PC-3 (cell line): ENCODE measurements around the gene RIMBP2. TPM values are rescaled to one million over a fixed set of nuclear protein-coding genes. Genes with fewer than 3 reads are reported as not detected.

Source experiments
- ATAC-seq: fragments of 200-7000 bp; cut with Tn5 transposase; 2 replicates; pipeline ENCODE4 v1.9.1; 2020; ENCODE audit warnings: mild to moderate bottlenecking, moderate library complexity
- BruUV-seq: library from RNA; stranded (reverse); fragments of 400-500 nt; replicated peaks from 2 replicates; lab custom pipeline; 2021; lab: Mats Ljungman, UMichigan
- CTCF ChIA-PET: fragments of 300-600 bp; sonication (Branson Sonifier 250); formaldehyde crosslinking; loops from one replicate; lab custom pipeline; 2022; ENCODE audit warnings: antibody characterized with exemption; lab: Charles Lee
- POLR2A ChIA-PET: fragments of 300-600 bp; sonication (Branson Sonifier 250); formaldehyde crosslinking; loops from one replicate; lab custom pipeline; 2022; ENCODE audit warnings: antibody characterized with exemption; ENCODE audit not compliant: unreplicated experiment; lab: Charles Lee
- DNase-seq: peaks from one replicate; pipeline ENCODE4 v3.0.0-alpha.2; 2015
- H2AFZ ChIP-seq: fragments of 300-600 bp; sonication (generic); 2 replicates; pipeline ENCODE4 v1.6.0; 2016; ENCODE audit warnings: antibody characterized with exemption, low read length
- H3F3A ChIP-seq: fragments of 300-600 bp; sonication (generic); one replicate; pipeline ENCODE4 v1.6.0; 2017; ENCODE audit warnings: antibody characterized with exemption, low read length, control low read depth, mild to moderate bottlenecking; ENCODE audit not compliant: unreplicated experiment
- H3K27ac ChIP-seq: fragments of 300-600 bp; sonication (generic); 2 replicates; pipeline ENCODE4 v1.5.1; 2016; ENCODE audit warnings: mild to moderate bottlenecking, low read length
- H3K27me3 ChIP-seq: fragments of 300-600 bp; sonication (generic); 2 replicates; pipeline ENCODE4 v1.6.1; 2016; ENCODE audit warnings: low read length, mixed read lengths
- H3K36me3 ChIP-seq: fragments of 300-600 bp; sonication (generic); 2 replicates; pipeline ENCODE4 v1.6.1; 2016; ENCODE audit warnings: low read depth, mixed run types, low read length, mixed read lengths
- H3K4me1 ChIP-seq: fragments of 300-600 bp; sonication (generic); 2 replicates; pipeline ENCODE4 v1.5.1; 2016; ENCODE audit warnings: low read length; ENCODE audit not compliant: insufficient read depth
- H3K4me2 ChIP-seq: fragments of 300-600 bp; sonication (generic); 2 replicates; pipeline ENCODE4 v1.6.0; 2016; ENCODE audit warnings: low read length
- H3K4me3 ChIP-seq: fragments of 300-600 bp; sonication (generic); 2 replicates; pipeline ENCODE4 v1.5.1; 2016; ENCODE audit warnings: mild to moderate bottlenecking, low read length, mixed read lengths
- H3K79me2 ChIP-seq: fragments of 300-600 bp; sonication (generic); 2 replicates; pipeline ENCODE4 v1.6.1; 2017; ENCODE audit warnings: low read length, mixed read lengths
- H3K9ac ChIP-seq: fragments of 300-600 bp; sonication (generic); 2 replicates; pipeline ENCODE4 v1.6.0; 2016; ENCODE audit warnings: mild to moderate bottlenecking, low read length
- H3K9me2 ChIP-seq: fragments of 300-600 bp; sonication (generic); replicated peaks from 2 replicates; pipeline ENCODE4 v1.6.1; 2016; ENCODE audit warnings: mixed run types, low read length, mixed read lengths
- H3K9me3 ChIP-seq: fragments of 300-600 bp; sonication (generic); 2 replicates; pipeline ENCODE4 v1.6.1; 2016; ENCODE audit warnings: low read length, mixed read lengths
- H4K20me1 ChIP-seq: fragments of 300-600 bp; sonication (generic); 2 replicates; pipeline ENCODE4 v1.6.1; 2016; ENCODE audit warnings: low read length, mixed read lengths
- EZH2 ChIP-seq: fragments of 300-600 bp; sonication (generic); IDR thresholded peaks from one replicate; pipeline ENCODE4 v1.6.1; 2017; ENCODE audit warnings: antibody characterized with exemption, mild to moderate bottlenecking, low read length; ENCODE audit not compliant: unreplicated experiment
- EZH2phosphoT487 ChIP-seq: fragments of 300-600 bp; sonication (generic); IDR thresholded peaks from 2 replicates; pipeline ENCODE4 v1.6.1; 2018; ENCODE audit warnings: mild to moderate bottlenecking, antibody characterized with exemption, low read length, borderline replicate concordance
- intact Hi-C: fragments of 100-400 bp; cut with micrococcal nuclease; formaldehyde crosslinking; loops from 2 replicates; pipeline ENCODE4 v1.9.0; 2023
- total RNA-seq: library from RNA; depleted of rRNA; stranded (reverse); fragments of >200 nt; gene quantifications from 2 replicates; pipeline ENCODE4 v1.2.3, GENCODE V29; 2014
- TF ChIP-seq, protein P1 (sequence below): fragments of 300-600 bp; sonication (generic); conservative IDR thresholded peaks from 2 replicates; pipeline ENCODE4 v1.5.1; 2017; ENCODE audit warnings: antibody characterized with exemption, low read depth, mild to moderate bottlenecking, low read length

The RIMBP2 gene
- total RNA-seq, 1 experiment from 2014 or later = not detected

DNA sequence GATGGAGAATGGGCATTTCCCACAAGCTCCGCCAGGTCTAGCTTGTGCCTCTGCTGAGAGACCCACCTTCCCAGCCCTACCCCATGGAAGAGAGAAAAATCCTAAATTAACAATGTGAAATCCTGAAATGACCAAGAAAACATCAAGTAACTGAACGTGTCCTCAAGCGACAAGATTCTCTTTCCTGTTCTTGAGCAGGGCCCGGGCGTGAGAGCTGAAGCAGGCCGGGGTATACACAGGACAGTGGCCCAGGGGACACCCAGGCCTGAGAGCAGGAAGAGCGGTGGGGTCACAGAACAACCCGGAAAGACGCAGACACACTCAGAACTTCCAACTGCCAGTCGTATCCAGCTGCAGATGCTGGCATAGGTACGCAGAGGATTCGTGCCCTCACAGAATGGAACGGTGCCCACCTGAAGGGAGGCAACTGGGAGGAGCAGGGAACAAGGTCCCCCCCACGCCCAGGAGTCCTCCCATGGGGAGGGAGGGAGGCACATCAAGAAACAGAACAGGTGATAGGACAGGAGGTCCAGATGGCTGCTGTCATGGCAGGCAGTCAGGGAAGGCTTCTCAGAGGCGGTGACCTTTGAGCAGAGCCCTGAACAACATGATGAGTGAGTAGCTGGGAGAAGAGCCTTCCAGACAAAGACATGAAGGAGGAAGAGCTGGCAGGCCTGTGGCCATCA is 9.1 kb downstream of the RIMBP2 start:
- Histone ChIP-seq H3K4me3 (no peak overlapping the region), H3K27me3 (no peaks in the 10 kb centered on the region)
- intact Hi-C loops = no loop called here

DNA sequence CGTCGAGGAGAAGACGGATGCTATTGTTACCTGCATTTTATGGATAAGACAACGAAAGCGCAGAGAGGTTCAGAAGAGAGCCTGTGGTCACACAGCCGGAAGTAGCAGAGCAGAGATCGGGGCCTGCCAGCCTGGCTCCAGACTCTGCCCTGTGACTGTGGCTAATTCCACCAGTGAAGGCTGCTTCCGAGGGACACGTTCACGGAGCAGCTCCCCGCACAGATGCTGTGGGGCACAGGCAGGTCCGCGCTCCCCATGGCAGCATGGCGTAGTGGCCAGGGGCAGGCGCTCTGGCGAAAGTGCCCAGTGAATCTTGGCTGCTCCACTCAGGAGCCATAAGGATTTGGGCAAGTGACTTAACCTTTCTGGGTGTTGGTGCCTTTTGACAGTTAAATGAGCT is 9.8 kb downstream of the RIMBP2 start:
- DNase-seq = no peak
- CTCF ChIA-PET = no interaction called here
- intact Hi-C loops = no loop called here

More for the DNA sequence above, 9.1 kb downstream of the RIMBP2 start:
- no TSS peak for BruUV-seq
- Histone ChIP-seq H3K9me3 (no peaks in the 10 kb centered on the region), H3K27ac (no peak overlapping the region), H2AFZ (no peak overlapping the region), H3F3A (no peaks in the 10 kb centered on the region), H3K9me2 (no peaks in the 10 kb centered on the region), H3K4me2 (no peak overlapping the region), H3K9ac (no peak overlapping the region), H3K79me2 (no peaks in the 10 kb centered on the region), H4K20me1 (no peaks in the 10 kb centered on the region), H3K4me1 (no peaks in the 10 kb centered on the region), H3K36me3 (no peaks in the 10 kb centered on the region)
- ATAC-seq = no peak
- no peak for DNase-seq
- POLR2A ChIA-PET = no interaction called here
- TF ChIP-seq EZH2 (no peak), EZH2phosphoT487 (no peak)
- TF ChIP-seq, protein P1, sequence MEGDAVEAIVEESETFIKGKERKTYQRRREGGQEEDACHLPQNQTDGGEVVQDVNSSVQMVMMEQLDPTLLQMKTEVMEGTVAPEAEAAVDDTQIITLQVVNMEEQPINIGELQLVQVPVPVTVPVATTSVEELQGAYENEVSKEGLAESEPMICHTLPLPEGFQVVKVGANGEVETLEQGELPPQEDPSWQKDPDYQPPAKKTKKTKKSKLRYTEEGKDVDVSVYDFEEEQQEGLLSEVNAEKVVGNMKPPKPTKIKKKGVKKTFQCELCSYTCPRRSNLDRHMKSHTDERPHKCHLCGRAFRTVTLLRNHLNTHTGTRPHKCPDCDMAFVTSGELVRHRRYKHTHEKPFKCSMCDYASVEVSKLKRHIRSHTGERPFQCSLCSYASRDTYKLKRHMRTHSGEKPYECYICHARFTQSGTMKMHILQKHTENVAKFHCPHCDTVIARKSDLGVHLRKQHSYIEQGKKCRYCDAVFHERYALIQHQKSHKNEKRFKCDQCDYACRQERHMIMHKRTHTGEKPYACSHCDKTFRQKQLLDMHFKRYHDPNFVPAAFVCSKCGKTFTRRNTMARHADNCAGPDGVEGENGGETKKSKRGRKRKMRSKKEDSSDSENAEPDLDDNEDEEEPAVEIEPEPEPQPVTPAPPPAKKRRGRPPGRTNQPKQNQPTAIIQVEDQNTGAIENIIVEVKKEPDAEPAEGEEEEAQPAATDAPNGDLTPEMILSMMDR = no peak
- CTCF ChIA-PET = no interaction called here

More for the DNA sequence above, 9.8 kb downstream of the RIMBP2 start:
- Histone ChIP-seq H3K9me3 (no peaks in the 10 kb centered on the region), H3K4me2 (no peak overlapping the region), H3K4me3 (no peak overlapping the region), H3K9ac (no peak overlapping the region), H3F3A (no peaks in the 10 kb centered on the region), H3K79me2 (no peaks in the 10 kb centered on the region), H4K20me1 (no peaks in the 10 kb centered on the region), H3K27ac (no peak overlapping the region), H2AFZ (no peak overlapping the region), H3K27me3 (no peaks in the 10 kb centered on the region), H3K36me3 (no peaks in the 10 kb centered on the region), H3K4me1 (no peaks in the 10 kb centered on the region), H3K9me2 (no peaks in the 10 kb centered on the region)
- POLR2A ChIA-PET = no interaction called here
- ATAC-seq = no peak
- TF ChIP-seq, protein P1 = no peak
- no peak for TF ChIP-seq EZH2phosphoT487
- no peak for TF ChIP-seq EZH2
- no TSS peak for BruUV-seq
